ENCODE results near the gene PIGQ. TPM values are rescaled to one million over a fixed set of nuclear protein-coding genes. Genes with fewer than 3 reads are reported as not detected.

PIGQ gene
- total and polyA plus RNA-seq, 2 of the 8 experiments (the other 6 are each of a cell fraction or from before 2014, with no cell fraction given), result 36.0 to 49.2 TPM

DNA sequence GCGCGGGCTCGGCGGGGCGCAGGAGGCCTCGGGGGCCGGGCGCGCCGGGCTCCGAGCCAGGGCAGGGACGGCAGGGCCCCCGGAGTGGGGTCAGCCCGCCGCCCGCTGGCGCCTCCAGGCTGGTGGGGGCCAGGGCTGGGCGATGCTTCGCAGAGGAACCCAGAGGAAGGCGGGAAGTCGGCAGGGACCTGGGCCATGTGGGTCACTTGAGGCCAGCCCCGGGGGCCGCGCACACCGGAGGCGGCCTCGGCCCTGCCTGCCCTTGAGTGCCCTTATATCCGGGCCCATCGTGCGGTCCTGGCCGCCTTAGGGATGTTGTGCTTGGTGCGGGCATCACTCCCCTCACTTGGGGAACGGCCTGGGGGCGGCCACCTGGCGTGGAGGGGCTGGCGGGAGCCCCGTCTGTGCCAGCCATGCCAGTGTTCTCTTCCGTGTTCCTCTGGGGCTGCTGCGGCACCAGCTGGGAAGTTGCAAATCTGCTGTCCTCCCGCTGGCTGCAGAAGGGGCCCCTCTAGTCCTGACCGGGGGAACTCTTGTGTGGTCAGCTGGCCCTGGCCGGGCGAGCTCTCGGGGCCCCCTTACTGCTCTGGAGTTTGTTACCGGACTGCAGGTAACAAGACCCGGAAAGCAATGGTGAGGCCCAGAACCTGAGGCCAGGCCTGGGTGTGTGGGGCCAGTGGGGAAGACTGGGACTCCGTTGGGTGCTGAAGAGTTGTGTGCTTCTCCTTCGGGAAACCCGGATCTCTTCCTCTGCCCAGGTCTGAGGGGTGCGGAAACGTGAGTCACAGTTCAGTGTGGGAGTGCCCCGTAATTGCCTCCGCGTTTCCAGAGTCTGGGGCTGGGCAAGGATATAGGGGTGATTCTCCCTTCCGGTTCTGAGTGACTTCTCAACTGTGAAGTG is 41.4 kb upstream of the PIGQ start (continued):
- no peak for TF ChIP-seq BACH1 (IDR thresholded peaks at IDR 0.05; ENCODE audit: low read length)
- no peak for TF ChIP-seq RXRA (IDR thresholded peaks at IDR 0.05; ENCODE audit: insufficient read depth, low read depth, low read length)
- TF ChIP-seq MAFK (IDR thresholded peaks at IDR 0.05; ENCODE audit: low read depth, low read length), result no peak
- no peak for TF ChIP-seq EP300 (IDR thresholded peaks at IDR 0.05; ENCODE audit: borderline replicate concordance in 1 of 2, low read depth in 2 of 2, low read length in 2 of 2)
- TF ChIP-seq POLR2A (IDR thresholded peaks at IDR 0.05; ENCODE audit: control extremely low read depth in 1 of 2, low read depth in 2 of 2, low read length in 2 of 2), result no peak
- no peak for TF ChIP-seq YY1 (IDR thresholded peaks at IDR 0.05; ENCODE audit: low read depth, low read length)

Data from H1 (cell line).